ENCODE measurements around the gene YWHAH. TPM values are rescaled to one million over a fixed set of nuclear protein-coding genes. Genes with fewer than 3 reads are reported as not detected.

Gene YWHAH
- total and polyA plus RNA-seq, 2 of the 8 experiments (the other 6 are each of a cell fraction or from before 2014, with no cell fraction given) = 146 to 247 TPM

DNA sequence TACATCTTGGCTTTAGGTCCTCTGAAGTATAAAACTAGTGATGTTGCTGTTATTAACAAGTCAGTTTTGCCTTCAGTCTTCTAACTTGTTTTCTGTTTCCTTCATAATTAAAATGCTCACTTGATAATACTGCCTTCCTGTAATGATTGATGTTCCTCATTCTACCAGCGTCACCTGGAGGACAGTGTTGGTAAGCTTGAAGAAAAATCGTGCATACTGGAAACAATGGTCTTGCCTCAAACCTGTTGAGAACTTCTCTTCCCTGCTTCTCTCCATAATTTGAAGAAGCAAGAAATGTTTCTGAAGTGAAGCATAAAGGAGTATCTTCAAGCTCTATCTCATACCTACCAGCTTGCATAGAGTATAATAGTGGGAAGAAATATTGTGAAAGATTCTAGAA is 3.0 kb downstream of the YWHAH start (continued):
- TF ChIP-seq SIN3A (conservative IDR thresholded peaks at IDR 0.05 in 1 of 2, IDR thresholded peaks at IDR 0.05 in 1 of 2; ENCODE audit: low read depth in 1 of 2, low read length in 2 of 2) = no peak
- no peak for TF ChIP-seq RNF2 (IDR thresholded peaks at IDR 0.05; ENCODE audit: borderline replicate concordance, low read depth, low read length, missing control alignments, poor library complexity, severe bottlenecking)
- no peak for TF ChIP-seq CTBP2 (IDR thresholded peaks at IDR 0.05; ENCODE audit: borderline replicate concordance, insufficient read depth, insufficient read length, low read length)
- TF ChIP-seq POLR2AphosphoS5 (IDR thresholded peaks at IDR 0.05; ENCODE audit: low read depth, low read length) = no peak; the same call in 1 of the 2 replicates

Data from H1 (cell line).